Neural cell (in vitro differentiated cells): ENCODE data around the gene LRBA. TPM values are rescaled to one million over a fixed set of nuclear protein-coding genes. Genes with fewer than 3 reads are reported as not detected.
A peak's percentile ranks its signal among the peaks of the same experiment; 100 is the strongest.

Source experiments
- H2AFZ ChIP-seq: fragments of 200-600, 300-800 bp; sonication (generic), shearing (Covaris generic); 2 replicates; pipeline ENCODE4 v1.6.0; 2014; ENCODE audit warnings: low read depth, mild to moderate bottlenecking, antibody characterized with exemption, low read length, moderate library complexity
- H3F3A ChIP-seq: fragments of 200-600 bp; shearing (Covaris generic); 2 replicates; pipeline ENCODE4 v1.6.1; 2016; ENCODE audit warnings: mild to moderate bottlenecking, moderate library complexity, mixed read lengths, antibody characterized with exemption, low read length; ENCODE audit not compliant: insufficient read depth, poor library complexity, severe bottlenecking
- H3K27ac ChIP-seq: fragments of 200-600, 300-800 bp; sonication (generic), shearing (Covaris generic); 2 replicates; pipeline ENCODE4 v1.5.1; 2014; ENCODE audit warnings: mild to moderate bottlenecking, low read length, moderate library complexity
- H3K27me3 ChIP-seq: fragments of 300-800, 200-600 bp; sonication (generic), shearing (Covaris generic); 2 replicates; pipeline ENCODE4 v1.6.0; 2014; ENCODE audit warnings: mild to moderate bottlenecking, low read depth, low read length, moderate library complexity; ENCODE audit not compliant: insufficient read depth
- H3K36me3 ChIP-seq: fragments of 300-800, 200-600 bp; sonication (generic), shearing (Covaris generic); 2 replicates; pipeline ENCODE4 v1.5.1; 2014; ENCODE audit warnings: mild to moderate bottlenecking, antibody characterized with exemption, low read length, moderate library complexity; ENCODE audit not compliant: insufficient read depth
- H3K4me2 ChIP-seq: fragments of 300-800, 200-600 bp; sonication (generic), shearing (Covaris generic); 2 replicates; pipeline ENCODE4 v1.6.0; 2014; ENCODE audit warnings: mild to moderate bottlenecking, low read length
- H3K4me3 ChIP-seq: fragments of 300-800, 200-600 bp; sonication (generic), shearing (Covaris generic); 2 replicates; pipeline ENCODE4 v1.5.1; 2014; ENCODE audit warnings: mild to moderate bottlenecking, low read length, moderate library complexity
- H3K79me2 ChIP-seq: fragments of 200-600 bp; shearing (Covaris generic); replicated peaks from 2 replicates; pipeline ENCODE4 v1.6.0; 2014; ENCODE audit warnings: mild to moderate bottlenecking, low read length, moderate library complexity; ENCODE audit not compliant: insufficient read depth
- H3K9ac ChIP-seq: fragments of 300-800, 200-600 bp; sonication (generic), shearing (Covaris generic); 2 replicates; pipeline ENCODE4 v1.6.1; 2016; ENCODE audit warnings: mild to moderate bottlenecking, low read length, mixed read lengths
- H3K9me2 ChIP-seq: fragments of 200-600 bp; shearing (Covaris generic); 2 replicates; pipeline ENCODE4 v1.6.1; 2016; ENCODE audit warnings: mild to moderate bottlenecking, low read length, mixed read lengths; ENCODE audit not compliant: insufficient read depth
- H3K9me3 ChIP-seq: fragments of 200-600, 300-800 bp; sonication (generic), shearing (Covaris generic); 2 replicates; pipeline ENCODE4 v1.6.1; 2016; ENCODE audit warnings: mild to moderate bottlenecking, mixed run types, low read length, moderate library complexity, mixed read lengths
- H4K20me1 ChIP-seq: fragments of 200-600 bp; shearing (Covaris generic); 2 replicates; pipeline ENCODE4 v1.6.1; 2016; ENCODE audit warnings: mild to moderate bottlenecking, mixed run types; ENCODE audit not compliant: insufficient read depth
- EP300 ChIP-seq: fragments of 450-650 bp; conservative IDR thresholded peaks from 2 replicates; pipeline ENCODE4 v1.6.1; 2014; ENCODE audit warnings: antibody characterized with exemption, mild to moderate bottlenecking, moderate library complexity; ENCODE audit not compliant: poor library complexity, severe bottlenecking
- EZH2 ChIP-seq: fragments of 200-600, 300-800 bp; shearing (Covaris generic), sonication (generic); IDR thresholded peaks from 2 replicates; pipeline ENCODE4 v1.6.1; 2014; ENCODE audit warnings: antibody characterized with exemption, low read length, borderline replicate concordance, mild to moderate bottlenecking; ENCODE audit not compliant: insufficient read depth, poor library complexity, severe bottlenecking
- MXI1 ChIP-seq: fragments of 450-650 bp; conservative IDR thresholded peaks from 2 replicates; pipeline ENCODE4 v1.6.1; 2014; ENCODE audit warnings: antibody characterized with exemption, mild to moderate bottlenecking; ENCODE audit not compliant: poor library complexity, severe bottlenecking
- POLR2AphosphoS5 ChIP-seq: IDR thresholded peaks from 2 replicates; pipeline ENCODE4 v1.6.1; 2012
- RAD21 ChIP-seq: fragments of 450-650 bp; conservative IDR thresholded peaks from 2 replicates; pipeline ENCODE4 v1.6.1; 2014; ENCODE audit warnings: antibody characterized with exemption, mild to moderate bottlenecking, moderate library complexity
- SMC3 ChIP-seq: fragments of 450-650 bp; conservative IDR thresholded peaks from 2 replicates; pipeline ENCODE4 v1.6.1; 2014; ENCODE audit warnings: antibody characterized with exemption, mild to moderate bottlenecking, moderate library complexity; ENCODE audit not compliant: poor library complexity
- TAF1 ChIP-seq: IDR thresholded peaks from 2 replicates; pipeline ENCODE4 v1.6.1; 2012; ENCODE audit warnings: low read depth
- polyA plus RNA-seq: library from polyadenylated mRNA; depleted of rRNA; stranded (reverse); fragments of >200 nt; gene quantifications from 2 replicates; pipeline ENCODE4 v1.2.3, GENCODE V29; 2014
- TF ChIP-seq, protein P1 (sequence below): fragments of 450-650 bp; IDR thresholded peaks from 2 replicates; pipeline ENCODE4 v1.5.1; 2014; ENCODE audit warnings: antibody characterized with exemption, mild to moderate bottlenecking, moderate library complexity; ENCODE audit not compliant: poor library complexity, severe bottlenecking
- TF ChIP-seq, protein P2 (sequence below): IDR thresholded peaks from 2 replicates; pipeline ENCODE4 v1.6.1; 2012; ENCODE audit warnings: borderline replicate concordance

The LRBA gene
- polyA plus RNA-seq, 1 donor from 2014 or later = 7.1 TPM

DNA sequence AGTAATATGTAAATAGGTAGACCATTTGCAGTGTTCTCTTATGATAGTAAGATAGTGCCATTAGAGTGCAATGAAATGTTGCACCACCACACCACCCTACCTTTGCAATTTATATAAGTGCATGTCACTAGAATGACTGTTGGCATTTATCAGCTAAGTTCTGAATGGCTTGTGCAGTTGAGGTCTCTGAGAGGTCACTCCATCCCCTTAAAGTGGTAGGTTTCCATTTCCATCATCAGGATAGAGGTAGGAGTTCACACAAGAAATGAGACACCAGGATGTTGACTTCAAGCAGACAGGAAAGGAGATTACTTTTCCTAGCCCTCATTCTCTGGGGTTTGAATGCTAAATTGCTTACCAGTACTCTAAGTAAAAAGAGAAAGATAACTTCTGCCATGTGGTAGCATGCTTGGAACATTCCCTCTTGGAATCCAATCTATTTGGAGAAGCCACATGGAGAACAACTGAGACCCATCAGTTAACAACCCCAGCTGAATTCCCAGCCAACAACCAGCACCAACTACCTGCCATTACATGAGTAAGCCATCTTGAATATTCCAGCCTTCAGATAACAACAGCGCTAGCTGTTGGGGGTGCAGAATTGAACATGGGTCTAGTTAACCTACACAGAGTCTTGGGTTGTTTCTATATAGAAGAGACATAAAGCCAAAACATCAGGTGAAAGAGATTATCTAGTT is 6.7 kb upstream of the LRBA start:
- Histone ChIP-seq H4K20me1 (no peaks in the 10 kb centered on the region), H3K9ac (no peak overlapping the region), H2AFZ (no peak overlapping the region), H3K4me3 (no peak overlapping the region), H3K27me3 (no peaks in the 10 kb centered on the region), H3K9me2 (no peaks in the 10 kb centered on the region), H3K27ac (no peak overlapping the region), H3K4me2 (no peak overlapping the region), H3F3A (no peaks in the 10 kb centered on the region), H3K36me3 (no peaks in the 10 kb centered on the region), H3K79me2 (no peaks in the 10 kb centered on the region), H3K9me3 (no peaks in the 10 kb centered on the region)
- TF ChIP-seq MXI1 (no peak), SMC3 (no peak), RAD21 (no peak), EZH2 (no peak), TAF1 (no peak), POLR2AphosphoS5 (no peak), EP300 (no peak)
- TF ChIP-seq, protein P1, sequence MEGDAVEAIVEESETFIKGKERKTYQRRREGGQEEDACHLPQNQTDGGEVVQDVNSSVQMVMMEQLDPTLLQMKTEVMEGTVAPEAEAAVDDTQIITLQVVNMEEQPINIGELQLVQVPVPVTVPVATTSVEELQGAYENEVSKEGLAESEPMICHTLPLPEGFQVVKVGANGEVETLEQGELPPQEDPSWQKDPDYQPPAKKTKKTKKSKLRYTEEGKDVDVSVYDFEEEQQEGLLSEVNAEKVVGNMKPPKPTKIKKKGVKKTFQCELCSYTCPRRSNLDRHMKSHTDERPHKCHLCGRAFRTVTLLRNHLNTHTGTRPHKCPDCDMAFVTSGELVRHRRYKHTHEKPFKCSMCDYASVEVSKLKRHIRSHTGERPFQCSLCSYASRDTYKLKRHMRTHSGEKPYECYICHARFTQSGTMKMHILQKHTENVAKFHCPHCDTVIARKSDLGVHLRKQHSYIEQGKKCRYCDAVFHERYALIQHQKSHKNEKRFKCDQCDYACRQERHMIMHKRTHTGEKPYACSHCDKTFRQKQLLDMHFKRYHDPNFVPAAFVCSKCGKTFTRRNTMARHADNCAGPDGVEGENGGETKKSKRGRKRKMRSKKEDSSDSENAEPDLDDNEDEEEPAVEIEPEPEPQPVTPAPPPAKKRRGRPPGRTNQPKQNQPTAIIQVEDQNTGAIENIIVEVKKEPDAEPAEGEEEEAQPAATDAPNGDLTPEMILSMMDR = no peak
- TF ChIP-seq, protein P2, sequence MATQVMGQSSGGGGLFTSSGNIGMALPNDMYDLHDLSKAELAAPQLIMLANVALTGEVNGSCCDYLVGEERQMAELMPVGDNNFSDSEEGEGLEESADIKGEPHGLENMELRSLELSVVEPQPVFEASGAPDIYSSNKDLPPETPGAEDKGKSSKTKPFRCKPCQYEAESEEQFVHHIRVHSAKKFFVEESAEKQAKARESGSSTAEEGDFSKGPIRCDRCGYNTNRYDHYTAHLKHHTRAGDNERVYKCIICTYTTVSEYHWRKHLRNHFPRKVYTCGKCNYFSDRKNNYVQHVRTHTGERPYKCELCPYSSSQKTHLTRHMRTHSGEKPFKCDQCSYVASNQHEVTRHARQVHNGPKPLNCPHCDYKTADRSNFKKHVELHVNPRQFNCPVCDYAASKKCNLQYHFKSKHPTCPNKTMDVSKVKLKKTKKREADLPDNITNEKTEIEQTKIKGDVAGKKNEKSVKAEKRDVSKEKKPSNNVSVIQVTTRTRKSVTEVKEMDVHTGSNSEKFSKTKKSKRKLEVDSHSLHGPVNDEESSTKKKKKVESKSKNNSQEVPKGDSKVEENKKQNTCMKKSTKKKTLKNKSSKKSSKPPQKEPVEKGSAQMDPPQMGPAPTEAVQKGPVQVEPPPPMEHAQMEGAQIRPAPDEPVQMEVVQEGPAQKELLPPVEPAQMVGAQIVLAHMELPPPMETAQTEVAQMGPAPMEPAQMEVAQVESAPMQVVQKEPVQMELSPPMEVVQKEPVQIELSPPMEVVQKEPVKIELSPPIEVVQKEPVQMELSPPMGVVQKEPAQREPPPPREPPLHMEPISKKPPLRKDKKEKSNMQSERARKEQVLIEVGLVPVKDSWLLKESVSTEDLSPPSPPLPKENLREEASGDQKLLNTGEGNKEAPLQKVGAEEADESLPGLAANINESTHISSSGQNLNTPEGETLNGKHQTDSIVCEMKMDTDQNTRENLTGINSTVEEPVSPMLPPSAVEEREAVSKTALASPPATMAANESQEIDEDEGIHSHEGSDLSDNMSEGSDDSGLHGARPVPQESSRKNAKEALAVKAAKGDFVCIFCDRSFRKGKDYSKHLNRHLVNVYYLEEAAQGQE = no peak

DNA sequence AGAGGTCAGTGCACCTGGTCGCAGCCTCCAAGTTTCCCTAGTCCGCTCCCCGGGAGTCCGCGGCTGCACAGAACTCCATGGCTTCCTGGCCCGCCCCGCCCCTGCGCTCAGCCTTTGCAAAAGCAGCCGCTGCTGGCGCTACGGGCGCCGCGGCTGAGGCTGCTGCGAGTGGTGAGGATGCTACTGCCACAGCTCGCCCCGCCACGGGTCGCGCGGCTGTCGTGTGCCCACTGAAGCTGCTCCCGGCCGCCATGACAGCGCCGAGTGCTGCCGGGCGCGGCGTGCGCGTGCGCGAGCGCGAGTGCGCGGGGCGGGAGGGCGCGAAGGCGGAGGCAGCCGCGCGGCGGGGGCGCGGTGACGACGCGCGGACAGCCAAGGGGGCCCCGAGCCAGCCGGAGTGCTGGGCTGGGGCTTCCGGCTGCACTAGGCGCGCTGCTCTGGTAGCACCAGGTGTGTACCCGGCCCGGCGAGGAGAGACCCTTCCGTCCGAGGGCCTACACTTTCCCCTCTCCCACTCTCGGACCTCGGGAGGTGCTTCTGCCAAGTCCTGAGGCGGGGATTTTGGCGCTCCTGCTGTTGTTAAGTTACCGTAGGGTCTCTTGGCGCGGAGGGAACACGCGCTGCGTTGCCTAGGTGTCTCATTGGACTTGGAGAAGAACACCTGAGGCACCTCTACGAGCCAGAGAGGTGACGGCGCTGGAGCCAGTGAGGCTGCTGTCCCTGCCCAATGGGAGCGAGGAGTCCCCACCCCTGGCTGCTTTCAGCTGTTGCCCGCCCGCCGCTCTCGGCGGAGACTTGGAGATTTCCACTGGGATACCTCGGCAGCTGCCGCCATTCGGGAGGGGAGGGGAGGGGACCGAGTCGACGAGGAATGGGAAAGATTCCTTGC is 619 bp upstream of the LRBA start:
- peak overlapping the region; percentile 96 for H2AFZ ChIP-seq
- peaks cover 3% of the 10 kb centered on the region for H3F3A ChIP-seq
- no peaks in the 10 kb centered on the region for H3K36me3 ChIP-seq
- no peaks in the 10 kb centered on the region for H4K20me1 ChIP-seq
- H3K27ac ChIP-seq = peak overlapping the region; percentile 84
- H3K4me3 ChIP-seq = peak overlapping the region; percentile 99
- H3K79me2 ChIP-seq = no peaks in the 10 kb centered on the region
- H3K4me2 ChIP-seq = peak overlapping the region; percentile 82
- peak overlapping the region; percentile 94 for H3K9ac ChIP-seq
- H3K27me3 ChIP-seq = no peaks in the 10 kb centered on the region
- TF ChIP-seq, protein P1 = no peak
- TF ChIP-seq SMC3 (no peak), POLR2AphosphoS5 (peak; percentile 93), RAD21 (peak; percentile 16), TAF1 (peak; percentile 87), MXI1 (peak; percentile 77), EZH2 (no peak), EP300 (peak; percentile 32)
- TF ChIP-seq, protein P2 = peak; percentile 81
- H3K9me2 ChIP-seq = no peaks in the 10 kb centered on the region
- H3K9me3 ChIP-seq = no peaks in the 10 kb centered on the region
